ENCODE results near the gene RGP1. TPM values are rescaled to one million over a fixed set of nuclear protein-coding genes. Genes with fewer than 3 reads are reported as not detected.

Gene RGP1
- total RNA-seq, 2 donors from 2014 or later, result 19.4 to 30.3 TPM

DNA sequence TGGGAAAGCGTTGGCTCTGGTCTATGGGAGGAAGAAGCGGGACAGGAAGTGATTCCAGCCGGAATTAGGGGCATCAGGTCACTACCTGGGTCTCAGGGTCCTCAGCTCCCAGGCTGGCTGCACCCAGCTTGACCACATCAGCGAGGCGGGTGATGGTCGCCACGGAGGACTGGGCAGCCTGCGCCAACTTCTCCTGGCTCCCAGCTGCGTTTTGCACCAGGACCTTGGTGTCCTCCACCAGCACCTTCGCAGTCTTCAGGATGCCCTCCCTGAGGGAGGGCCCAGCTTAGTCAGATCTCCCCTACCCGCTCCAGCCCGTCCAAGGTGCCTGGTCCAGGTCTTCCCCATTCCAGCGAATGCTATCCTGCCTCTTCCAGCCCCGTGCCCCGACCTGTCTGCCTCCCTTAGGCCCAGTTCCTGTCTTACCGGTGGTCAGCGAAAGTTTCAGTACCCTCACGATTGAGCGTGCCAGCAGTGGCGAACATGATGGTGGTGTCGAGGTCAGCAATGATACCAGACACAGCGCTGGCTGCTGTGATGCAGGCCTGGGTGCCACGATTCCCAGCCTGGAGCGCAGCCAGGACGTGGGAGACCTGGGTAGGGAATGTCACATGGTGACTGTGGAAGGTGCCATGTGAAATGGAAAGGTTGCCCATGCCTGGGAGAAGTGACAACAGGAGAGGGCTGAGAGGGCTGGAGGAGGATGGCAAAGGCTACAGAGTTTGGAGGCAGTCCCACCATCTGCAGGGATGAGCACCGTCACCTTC is 45.0 kb upstream of the RGP1 start:
- Histone ChIP-seq H3K4me3 (no peak overlapping the region), H3K27me3 (replicated peaks; ENCODE audit: insufficient read depth) (no peaks in the 10 kb centered on the region), H3K9me3 (no peaks in the 10 kb centered on the region), H3K27ac (no peak overlapping the region), H3K36me3 (peaks cover 67 to 75% of the 10 kb centered on the region in 2 donors), H3K4me1 (replicated peaks) (no peaks in the 10 kb centered on the region)
- 93% methylated on average over 26 of the region's 26 CpGs for WGBS
- intact Hi-C loops (cut with DNase I), result no loop called here
- no peak for DNase-seq (ENCODE audit: low spot score)
- TF ChIP-seq POLR2AphosphoS5 (IDR thresholded peaks at IDR 0.05) (no peak), CTCF (IDR thresholded peaks at IDR 0.05) (no peak)

- H3K4me3 ChIP-seq, result no peak overlapping the region
- 80% methylated on average over 8 of the region's 8 CpGs for WGBS
- no peak overlapping the region for H3K27ac ChIP-seq
- H3K27me3 ChIP-seq (replicated peaks; ENCODE audit: insufficient read depth), result no peaks in the 10 kb centered on the region
- intact Hi-C loops (cut with DNase I), result no loop called here
- no peak for DNase-seq (ENCODE audit: low spot score)
- H3K36me3 ChIP-seq, result peaks cover 57 to 64% of the 10 kb centered on the region in 2 donors
- H3K4me1 ChIP-seq (replicated peaks), result no peaks in the 10 kb centered on the region
- H3K9me3 ChIP-seq, result no peaks in the 10 kb centered on the region
- TF ChIP-seq CTCF (IDR thresholded peaks at IDR 0.05) (no peak), POLR2A (IDR thresholded peaks at IDR 0.05) (no peak), POLR2AphosphoS5 (IDR thresholded peaks at IDR 0.05) (no peak)
Measured at GRCh38 chr9:35705372-35705771, 43.7 kb upstream of the RGP1 start.

DNA sequence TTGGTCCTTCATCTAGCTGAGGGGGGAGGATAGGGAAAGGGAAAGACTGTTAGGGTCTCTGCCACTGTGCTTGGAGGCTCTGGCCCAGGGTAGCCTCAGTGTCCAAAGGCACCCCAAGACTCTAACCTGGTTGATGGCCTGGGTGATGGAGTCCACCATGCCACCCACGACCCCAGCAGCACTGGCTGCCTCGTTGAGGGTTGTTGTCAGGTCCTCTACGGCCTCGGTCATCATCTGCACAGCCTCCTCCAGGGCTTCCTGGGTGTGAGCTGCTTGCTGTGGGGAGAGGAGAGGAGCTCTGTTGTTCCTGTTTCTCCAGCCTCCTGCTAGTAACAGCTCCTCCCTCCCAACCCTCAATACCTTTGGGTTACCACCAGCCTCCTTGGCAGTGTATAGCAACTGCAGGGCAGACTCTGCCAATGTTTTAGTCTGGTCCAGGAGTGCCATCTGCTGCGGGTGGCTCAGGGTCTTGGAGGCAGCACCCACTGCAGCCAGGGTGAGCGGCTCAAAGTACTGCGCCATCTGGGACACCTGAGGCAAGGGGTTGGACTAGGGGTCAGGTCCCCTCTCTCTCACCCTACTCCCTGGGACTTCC is 43.2 kb upstream of the RGP1 start:
- intact Hi-C loops (cut with DNase I), result no loop called here
- DNase-seq (ENCODE audit: low spot score), result no peak
- Histone ChIP-seq H3K9me3 (no peaks in the 10 kb centered on the region), H3K4me3 (no peak overlapping the region), H3K27ac (no peak overlapping the region), H3K36me3 (peaks cover 61 to 64% of the 10 kb centered on the region in 2 donors), H3K4me1 (replicated peaks) (no peaks in the 10 kb centered on the region), H3K27me3 (replicated peaks; ENCODE audit: insufficient read depth) (no peaks in the 10 kb centered on the region)
- 95% methylated on average over 7 of the region's 7 CpGs for WGBS
- TF ChIP-seq POLR2AphosphoS5 (IDR thresholded peaks at IDR 0.05) (no peak), CTCF (IDR thresholded peaks at IDR 0.05) (no peak)

- 80% methylated on average over 10 of the region's 10 CpGs for WGBS
- TF ChIP-seq POLR2AphosphoS5 (IDR thresholded peaks at IDR 0.05), result no peak
- no peak for TF ChIP-seq POLR2A (IDR thresholded peaks at IDR 0.05)
- no peak for TF ChIP-seq CTCF (IDR thresholded peaks at IDR 0.05)
- intact Hi-C loops (cut with DNase I), result no loop called here
- Histone ChIP-seq H3K9me3 (no peaks in the 10 kb centered on the region), H3K4me1 (replicated peaks) (no peaks in the 10 kb centered on the region), H3K27me3 (replicated peaks; ENCODE audit: insufficient read depth) (no peaks in the 10 kb centered on the region), H3K27ac (no peak overlapping the region), H3K4me3 (no peak overlapping the region), H3K36me3 (peaks cover 64 to 67% of the 10 kb centered on the region in 2 donors)
- no peak for DNase-seq (ENCODE audit: low spot score)
Measured at GRCh38 chr9:35706951-35707350, 42.1 kb upstream of the RGP1 start.

DNA sequence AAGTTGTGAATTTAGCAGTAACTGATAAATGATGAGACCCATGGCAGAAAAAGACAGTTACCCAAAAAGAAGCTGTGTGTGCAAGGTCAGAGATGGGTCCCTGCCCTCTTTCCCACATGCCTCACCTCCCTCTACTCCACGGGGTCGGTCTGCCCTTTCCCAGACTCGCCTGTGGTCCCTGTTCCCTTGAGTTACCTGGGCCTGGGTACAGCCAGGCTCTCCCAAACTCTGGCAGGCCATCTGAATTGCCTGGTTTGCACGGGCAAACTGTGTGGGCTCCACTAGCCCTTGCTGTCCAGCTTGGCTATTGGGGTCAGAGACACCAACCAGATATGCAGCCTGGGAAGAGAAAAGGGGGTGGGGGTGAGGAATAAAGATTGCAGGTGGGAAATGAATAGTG is 40.9 kb upstream of the RGP1 start:
- TF ChIP-seq CTCF (IDR thresholded peaks at IDR 0.05) (no peak), POLR2AphosphoS5 (IDR thresholded peaks at IDR 0.05) (no peak), POLR2A (IDR thresholded peaks at IDR 0.05) (no peak)
- peaks cover 69 to 72% of the 10 kb centered on the region in 2 donors for H3K36me3 ChIP-seq
- DNase-seq (ENCODE audit: low spot score), result no peak
- no peak overlapping the region for H3K27ac ChIP-seq
- no peaks in the 10 kb centered on the region for H3K9me3 ChIP-seq
- intact Hi-C loops (cut with DNase I), result no loop called here
- 88% methylated on average over 4 of the region's 4 CpGs for WGBS
- H3K4me3 ChIP-seq, result no peak overlapping the region
- no peaks in the 10 kb centered on the region for H3K4me1 ChIP-seq (replicated peaks)
- no peaks in the 10 kb centered on the region for H3K27me3 ChIP-seq (replicated peaks; ENCODE audit: insufficient read depth)

Data from prostate gland (tissue), 2 donors.